Dedifferentiated amniotic fluid mesenchymal stem cell (primary cell): Measurements from ENCODE around the gene PRSS36.

Experiments used
- DNase-seq: peaks from one replicate; pipeline ENCODE4 v3.0.0-alpha.2; 2016; ENCODE audit errors: extremely low spot score

Gene PRSS36

DNA sequence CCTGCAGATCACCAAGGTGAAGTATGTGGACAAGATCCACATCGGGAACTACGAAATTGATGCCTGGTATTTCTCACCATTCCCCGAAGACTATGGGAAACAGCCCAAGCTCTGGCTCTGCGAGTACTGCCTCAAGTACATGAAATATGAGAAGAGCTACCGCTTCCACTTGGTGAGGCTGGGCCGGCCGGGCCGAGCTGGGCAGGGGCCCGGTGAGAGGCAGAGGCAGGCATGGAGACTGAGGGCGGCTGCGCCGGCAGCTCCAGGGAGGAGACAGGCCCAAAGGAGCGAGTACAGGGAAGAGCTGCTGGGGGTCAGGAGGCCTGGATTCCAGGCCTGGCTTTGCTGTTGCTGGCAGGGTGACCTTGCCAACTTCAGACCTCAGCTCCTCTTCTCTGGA lies 22.7 kb downstream of the PRSS36 start:
- no peak for DNase-seq

DNA sequence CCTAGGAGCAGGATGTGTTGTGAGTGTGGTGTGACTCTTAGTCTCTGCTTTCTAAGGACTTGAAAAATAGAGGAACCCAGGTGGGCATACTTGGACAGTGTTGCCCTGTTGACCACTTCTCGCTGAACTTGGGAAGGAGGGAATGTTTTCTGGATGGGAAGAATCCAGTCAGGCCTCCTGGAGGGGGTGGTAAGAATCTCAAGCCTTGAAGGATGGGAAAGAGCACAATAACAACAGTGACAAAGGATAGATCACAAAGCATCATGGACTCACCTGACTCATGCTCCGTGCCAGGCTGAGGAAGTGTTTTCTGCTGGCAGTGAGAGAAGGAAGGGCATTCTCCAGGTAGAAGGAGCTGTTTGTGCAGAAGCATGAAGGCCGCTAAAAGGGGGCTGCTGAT lies 24.0 kb downstream of the PRSS36 start:
- DNase-seq = no peak

DNA sequence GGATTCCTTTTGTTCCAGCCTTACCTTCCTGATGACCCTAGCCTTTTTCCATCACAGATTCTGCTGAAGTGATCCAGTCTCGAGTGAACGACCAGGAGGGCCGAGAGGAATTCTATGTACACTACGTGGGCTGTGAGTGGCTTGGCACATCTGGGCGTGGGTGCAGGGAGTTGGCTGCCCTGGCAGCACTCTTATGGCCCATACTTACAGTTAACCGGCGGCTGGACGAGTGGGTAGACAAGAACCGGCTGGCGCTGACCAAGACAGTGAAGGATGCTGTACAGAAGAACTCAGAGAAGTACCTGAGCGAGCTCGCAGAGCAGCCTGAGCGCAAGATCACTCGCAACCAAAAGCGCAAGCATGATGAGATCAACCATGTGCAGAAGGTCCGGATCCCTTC lies 29.7 kb downstream of the PRSS36 start:
- no peak for DNase-seq

DNA sequence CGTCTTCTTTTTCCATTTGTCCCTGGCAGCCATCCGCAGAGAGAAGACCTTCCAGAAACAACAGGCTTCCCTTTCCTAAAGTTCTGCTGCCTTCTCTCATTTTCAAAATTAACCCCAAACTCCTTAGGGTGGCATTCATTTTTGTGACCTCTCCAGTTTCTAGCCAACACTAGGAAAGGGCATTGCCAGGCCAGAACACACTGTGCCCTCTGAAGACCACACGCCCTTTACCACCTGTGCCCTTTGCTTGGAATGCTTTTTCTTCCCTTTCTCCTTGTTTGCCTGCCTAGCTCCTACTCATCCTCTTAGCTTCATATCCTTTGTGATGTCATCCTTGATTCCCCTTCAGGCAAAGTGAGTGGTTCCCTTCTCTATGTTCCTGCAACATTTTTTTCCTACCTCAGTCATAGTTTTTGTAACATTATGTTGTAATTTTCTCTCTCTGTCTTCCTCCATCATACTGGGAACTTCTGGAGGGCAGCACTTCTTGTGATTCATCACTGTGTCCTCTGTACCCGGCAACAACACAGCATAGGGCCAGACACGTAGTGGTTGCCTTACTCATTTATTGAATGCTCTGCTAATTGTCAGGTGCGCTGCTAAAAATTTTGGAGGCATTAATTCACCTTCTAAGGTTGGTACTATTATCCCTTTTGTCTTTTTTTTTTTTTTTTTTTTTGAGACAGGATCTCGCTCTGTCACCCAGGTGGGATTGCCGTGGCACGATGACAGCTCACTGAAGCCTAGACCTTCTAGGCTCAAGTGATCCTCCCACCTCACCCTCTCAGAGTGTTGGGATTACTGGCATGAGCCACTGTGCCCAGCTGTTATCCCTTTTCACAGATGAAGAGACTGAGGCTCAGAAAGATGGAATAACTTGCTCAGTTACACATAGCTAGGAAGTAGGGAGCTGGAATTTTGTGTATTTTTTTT lies 31.4 kb downstream of the PRSS36 start:
- peak; percentile 31 for DNase-seq

DNA sequence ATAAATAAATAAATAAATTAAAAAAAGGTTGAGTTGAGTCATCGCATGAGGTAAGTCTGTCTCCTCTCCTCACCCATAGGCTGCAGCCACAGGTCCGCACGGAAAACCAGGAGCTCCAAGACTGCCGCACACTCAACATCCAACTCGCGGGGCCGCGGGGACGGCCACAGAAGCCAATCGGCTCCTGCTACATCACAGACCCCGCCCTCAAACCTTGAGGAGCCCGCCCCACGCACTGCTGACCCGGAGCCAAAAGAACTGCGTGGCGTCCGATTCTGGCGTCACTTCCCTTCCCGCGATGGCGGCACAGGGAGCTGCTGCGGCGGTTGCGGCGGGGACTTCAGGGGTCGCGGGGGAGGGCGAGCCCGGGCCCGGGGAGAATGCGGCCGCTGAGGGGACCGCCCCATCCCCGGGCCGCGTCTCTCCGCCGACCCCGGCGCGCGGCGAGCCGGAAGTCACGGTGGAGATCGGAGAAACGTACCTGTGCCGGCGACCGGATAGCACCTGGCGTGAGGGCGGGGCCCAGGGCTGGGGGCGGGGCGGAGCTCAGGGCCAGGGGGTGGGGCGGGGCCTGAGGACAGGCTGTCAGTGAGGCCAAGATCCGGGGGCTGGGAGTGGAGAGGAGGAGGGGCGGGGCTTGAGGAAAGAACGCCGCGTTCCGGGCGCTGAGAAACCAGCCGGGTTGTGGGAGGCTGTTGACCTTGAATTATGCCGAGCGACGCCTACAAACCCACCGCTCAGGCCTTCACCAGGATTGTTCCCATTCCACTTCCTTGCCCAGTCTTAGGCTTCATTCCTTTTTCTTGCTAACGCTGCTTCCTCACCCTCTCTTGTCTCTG lies 32.3 kb downstream of the PRSS36 start, which contains the start of gene KAT8:
Gene KAT8 (plus strand): TSS at position 281 of the 839 bp plus-strand sequence. CDS start 18 bp downstream, at position 299.
- DNase-seq = peak; percentile 98

DNA sequence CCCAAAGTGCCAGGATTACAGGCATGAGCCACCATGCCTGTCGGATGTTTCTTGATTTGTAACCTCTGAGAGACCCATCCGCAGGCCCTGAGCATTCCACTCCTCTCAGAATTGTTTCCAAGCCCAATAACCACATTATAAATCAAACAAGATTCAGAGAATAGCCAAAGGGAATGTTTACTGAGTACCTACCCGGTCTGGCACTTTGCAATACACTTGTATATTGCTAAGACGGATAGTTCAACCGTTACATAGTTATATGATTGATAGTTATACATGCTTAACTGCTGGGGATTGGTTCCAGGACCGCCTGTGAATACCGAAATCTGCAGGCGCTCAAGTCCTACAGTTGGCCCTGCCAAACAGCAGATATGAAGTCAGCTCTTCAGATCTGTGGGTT lies 35.4 kb downstream of the PRSS36 start:
- no peak for DNase-seq

DNA sequence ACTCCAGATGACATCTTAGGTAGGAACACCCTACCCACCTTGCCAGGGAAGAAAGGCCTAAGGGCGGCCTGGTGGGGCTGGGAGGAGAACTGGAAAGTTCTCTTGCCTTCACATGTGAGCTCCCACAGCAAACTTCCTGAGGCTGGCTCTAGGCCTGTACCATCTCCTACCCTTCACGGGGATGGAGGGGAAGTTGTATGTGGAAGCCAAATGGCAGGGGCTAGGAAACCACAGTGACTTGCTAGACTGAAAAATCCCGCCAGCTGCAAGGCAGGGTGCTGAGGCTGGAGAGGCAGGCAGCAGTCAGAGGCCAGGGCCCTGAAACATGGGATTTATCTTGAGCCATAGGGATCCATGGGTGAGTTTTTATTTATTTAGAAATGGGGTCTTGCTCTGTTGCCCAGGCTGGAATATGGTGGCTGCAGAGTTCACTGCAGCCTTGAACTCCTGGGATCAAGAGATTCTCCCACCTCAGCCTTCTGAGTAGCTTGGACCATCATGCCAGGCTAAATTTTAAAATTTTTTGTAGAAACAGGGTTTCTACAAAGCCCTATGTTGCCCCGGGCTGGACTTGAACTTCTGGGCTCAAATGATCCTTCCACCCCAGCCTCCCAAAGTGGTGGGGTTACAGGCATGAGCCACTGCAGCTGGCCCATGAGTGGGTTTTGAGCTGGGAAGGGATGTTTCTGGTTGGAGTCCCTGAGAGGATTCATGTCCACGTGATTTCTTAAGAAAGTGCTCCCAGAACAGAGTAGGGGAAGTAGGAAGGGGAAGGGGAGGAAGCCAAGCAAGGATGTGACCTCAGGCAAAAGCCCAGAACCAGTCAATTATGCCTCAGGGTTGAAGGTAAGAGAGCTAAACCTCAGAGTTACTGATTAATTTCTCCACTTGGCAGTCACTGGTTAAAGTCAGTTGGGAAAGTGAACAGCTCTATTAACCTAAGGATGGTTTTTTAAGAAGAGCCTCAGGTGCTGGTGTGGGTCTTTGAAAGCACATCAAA lies 36.4 kb downstream of the PRSS36 start:
- no peak for DNase-seq

DNA sequence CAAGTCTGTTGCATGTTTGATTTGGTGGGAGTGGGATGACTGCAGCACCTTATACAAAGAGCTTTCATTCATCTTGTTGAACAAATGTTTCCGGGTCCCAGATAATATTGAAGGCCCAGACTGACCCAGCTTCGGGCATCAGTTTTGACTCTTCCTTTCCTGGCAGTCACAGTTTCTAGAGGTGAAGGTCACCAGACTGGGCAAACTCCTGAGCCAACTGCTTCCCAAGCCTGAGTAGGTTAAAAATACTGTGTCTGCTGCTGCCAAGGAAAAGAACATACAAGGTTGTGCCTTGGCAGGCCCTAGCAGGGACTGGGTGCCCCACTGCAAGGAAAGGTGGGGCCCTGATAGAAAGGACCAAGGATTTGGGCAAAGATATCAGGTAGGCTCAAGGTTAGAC lies 37.2 kb downstream of the PRSS36 start:
- DNase-seq = no peak

DNA sequence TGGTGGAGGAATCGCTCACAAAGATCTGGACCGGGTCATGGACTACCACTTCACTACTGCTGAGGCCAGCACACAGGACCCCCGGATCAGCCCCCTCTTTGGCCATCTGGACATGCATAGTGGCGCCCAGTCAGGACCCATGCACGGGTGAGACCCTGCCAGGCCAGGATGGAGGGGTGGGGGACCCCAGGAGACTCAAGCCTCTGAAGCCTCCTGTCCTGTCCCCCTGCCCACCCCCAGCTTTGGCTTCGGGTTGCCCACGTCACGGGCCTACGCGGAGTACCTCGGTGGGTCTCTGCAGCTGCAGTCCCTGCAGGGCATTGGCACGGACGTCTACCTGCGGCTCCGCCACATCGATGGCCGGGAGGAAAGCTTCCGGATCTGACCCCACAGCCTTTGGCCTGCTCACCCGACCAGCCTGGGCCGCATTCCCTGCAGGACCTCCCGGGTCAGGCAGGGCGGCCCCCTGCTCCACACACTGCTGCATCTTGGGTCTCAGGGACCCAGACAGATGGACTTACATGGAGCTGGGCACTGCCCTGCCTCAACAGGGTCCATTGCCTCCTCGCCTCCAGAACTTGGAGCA lies 37.9 kb downstream of the PRSS36 start:
- DNase-seq = no peak

DNA sequence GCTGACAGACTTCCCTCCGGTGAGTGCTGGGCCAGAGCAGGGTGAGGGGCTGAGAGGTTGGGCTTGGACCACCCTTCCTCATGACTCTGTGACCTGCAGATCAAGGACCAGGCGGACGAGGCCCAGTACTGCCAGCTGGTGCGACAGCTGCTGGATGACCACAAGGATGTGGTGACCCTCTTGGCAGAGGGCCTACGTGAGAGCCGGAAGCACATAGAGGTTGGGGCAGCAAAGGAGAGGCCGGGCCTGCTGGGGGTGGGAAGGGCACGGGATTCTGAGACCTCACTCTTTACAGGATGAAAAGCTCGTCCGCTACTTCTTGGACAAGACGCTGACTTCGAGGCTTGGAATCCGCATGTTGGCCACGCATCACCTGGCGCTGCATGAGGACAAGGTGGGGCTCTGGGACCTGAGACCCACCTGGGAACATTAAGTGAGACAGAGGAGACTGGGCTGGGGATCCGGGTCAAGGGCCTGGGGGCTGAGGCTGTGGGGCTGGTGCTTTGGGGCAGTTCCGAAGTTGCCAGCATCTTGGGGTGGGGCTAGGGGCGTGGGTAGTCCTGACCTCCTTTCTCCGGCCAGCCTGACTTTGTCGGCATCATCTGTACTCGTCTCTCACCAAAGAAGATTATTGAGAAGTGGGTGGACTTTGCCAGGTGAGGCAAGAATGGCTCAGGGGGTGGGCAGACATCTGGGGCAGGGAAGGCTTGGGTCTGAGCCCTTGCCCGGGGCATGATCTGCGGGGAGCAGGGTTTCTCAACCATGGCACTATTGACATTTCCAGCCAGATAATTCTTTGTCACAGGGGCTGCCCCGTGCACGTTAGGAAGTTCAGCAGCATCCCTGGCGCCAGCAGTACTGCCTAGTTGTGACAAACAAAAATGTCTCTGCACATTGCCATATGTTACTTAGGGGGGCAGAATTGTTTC lies 39.5 kb downstream of the PRSS36 start:
- no peak for DNase-seq

DNA sequence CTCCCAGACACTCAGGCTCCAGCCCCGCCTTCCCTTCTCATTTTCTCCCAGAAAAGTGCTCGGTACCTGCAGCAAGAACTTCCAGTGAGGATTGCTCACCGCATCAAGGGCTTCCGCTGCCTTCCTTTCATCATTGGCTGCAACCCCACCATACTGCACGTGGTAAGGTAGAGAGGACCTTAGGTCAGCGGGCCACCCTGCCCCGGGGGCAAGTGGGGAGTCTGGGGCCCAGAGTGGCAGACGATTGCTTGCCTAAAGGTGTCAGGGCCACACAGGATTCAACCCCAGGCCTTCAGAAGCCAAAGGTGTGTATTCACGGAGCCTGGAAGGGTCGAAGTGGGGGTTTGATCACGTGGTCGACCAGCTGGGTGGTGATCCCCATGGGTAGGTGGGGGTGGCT lies 40.2 kb downstream of the PRSS36 start:
- no peak for DNase-seq

DNA sequence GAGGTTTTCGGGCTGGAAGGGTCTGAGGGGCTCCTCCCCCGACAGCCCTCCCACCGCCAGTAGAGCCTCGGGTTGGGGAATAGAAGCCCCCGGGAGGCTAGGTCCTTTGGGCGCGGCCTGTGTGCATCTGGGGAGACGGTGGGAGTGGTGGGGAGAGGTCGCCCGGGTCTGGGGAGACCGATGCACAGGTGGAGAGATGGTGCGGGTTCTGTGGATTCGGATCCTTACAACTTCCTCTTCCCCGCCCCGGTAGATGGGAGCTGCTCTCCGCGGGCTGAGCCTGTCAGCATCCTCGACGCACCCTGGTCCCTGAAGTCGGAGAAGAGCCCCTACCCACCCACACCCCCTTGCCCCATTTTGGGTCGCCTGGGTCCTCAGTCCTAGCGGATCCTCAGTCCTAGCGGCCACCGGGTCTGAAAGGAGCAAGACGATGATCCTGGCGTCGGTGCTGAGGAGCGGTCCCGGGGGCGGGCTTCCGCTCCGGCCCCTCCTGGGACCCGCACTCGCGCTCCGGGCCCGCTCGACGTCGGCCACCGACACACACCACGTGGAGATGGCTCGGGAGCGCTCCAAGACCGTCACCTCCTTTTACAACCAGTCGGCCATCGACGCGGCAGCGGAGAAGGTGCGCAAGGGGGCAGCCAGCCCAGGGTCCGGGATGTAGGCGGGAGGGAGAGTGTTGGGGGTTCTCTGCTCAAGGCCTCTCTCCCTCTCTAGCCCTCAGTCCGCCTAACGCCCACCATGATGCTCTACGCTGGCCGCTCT lies 40.9 kb downstream of the PRSS36 start:
- DNase-seq = no peak

DNA sequence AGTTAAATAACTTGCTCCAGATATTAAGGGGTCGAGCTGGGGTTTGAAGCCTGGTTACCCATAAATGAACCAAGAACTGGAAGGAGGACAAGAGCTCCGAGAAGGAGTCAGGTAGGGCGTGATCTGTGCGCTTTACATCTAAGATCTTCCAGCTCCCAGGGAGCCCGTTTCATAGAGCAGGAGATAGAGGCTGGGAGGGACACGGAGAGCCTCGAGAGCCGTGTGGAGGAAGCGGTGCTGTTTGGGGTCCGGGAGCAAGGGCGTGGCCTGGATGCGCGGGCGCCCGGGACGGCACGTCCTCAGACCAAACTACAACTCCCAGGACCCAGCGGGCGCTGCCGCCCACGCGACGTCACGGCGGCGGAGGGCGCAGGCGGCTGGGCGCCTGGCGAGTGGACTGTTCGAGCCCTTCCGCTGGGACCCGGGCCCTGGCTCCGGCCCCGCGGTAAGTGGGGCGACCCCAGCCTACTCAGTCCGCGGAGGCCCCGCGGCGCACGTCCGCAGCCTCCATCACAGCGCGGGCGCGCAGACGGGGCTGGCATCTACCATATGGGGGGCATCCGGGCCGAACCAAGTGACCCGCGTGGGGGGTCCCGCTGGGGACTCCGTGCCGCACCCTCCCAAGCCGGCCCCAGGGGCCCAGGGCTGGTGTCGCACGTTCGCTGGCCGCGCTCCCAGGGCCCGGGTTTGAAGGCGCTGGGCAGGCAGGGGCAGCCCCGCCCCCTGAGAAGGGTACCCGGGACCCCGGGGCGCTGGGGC lies 41.7 kb downstream of the PRSS36 start, which contains the start of gene BCKDK:
Gene BCKDK (plus strand): TSS at position 352 of the 759 bp plus-strand sequence. CDS start 838 bp downstream, outside the sequence.
- peak; percentile 57 for DNase-seq

DNA sequence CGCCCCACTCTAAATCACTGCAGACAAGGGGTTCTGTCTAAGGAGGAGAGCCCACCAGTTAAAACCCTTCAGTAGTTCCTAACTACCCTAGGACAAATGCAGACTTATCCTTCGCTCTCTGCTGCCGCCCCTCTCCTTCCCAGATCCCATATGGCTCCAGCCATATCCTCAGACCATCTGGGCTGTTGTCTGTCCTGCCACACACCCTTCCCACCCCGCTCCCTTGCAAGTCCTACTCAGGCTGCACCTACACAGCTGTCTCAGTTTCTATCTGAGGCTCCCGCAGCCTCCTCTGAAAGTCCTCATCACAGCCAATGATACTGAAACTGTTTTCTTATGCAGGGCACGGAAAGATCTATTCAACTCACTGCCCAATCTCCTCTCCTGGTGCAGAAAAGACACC lies 42.4 kb downstream of the PRSS36 start:
- no peak for DNase-seq

DNA sequence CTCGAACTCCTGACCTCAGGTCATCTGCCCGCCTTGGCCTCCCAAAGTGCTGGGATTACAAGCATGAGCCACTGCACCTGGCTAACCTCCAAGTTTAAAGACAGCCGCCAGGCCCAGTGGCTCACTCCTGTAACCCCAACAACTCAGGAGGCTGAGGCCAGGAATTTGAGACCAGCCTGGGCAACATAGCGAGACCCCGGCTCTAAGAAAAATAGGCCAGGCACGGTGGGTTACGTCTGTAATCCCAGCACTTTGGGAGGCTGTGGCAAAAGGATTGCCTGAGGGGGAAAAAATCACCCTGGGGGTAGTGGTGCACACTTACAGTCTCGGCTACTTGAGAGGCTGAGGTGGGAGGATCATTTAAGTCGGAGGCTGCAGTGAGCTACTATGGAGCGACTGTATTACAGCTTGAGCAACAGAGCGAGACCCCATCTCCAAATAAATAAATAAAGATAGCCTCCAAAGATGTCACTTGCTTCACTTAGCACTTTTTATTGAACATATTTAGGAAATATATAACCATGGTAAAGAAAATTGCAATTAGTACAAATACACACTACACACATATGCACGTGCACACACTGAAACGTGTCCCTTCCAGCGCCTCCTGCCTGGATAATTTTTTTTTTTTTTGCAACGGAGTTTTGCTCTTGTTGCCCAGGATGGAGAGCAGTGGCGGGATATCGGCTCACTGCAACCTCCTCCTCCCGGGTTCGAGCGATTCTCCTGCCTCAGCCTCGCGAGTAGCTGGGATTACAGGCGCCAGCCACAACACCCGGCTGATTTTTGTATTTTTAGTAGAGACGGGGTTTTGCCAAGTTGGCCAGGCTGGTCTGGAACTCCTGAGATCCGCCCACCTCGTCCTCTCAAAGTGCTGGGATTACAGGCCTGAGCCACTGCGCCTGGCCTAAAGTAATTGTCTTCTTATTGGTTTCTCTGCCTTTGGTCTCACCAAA lies 43.1 kb downstream of the PRSS36 start:
- no peak for DNase-seq

DNA sequence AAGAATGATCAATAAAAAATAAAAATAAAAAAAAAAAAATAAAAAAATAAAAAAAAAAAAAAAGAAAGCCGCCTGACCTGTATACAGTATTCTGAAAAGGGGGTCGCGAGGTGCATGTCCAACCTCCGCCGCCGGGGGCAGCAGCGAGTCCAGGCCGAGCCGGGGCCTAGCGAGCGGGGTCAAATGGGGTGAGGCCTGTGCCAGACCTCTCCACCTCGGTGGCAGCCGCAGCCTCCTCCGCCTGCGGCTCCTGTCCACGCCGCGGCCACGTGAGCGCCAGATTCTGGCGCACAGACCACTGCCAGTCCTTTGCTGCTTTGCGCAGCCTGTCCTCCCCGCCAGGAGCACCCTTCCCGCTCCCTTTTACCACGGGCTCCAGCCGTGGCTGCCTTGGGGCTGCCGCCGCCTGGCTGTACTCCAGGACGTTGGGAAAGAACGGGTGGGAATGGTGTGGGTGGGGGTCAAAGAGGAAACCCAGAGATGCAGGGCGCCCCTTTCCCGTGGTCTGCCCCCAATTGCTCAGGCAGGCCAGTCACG lies 44.1 kb downstream of the PRSS36 start:
- DNase-seq = no peak
